GM19099 (cell line): ENCODE results near the gene REC114.

Experiments
- POLR2A ChIP-seq: IDR thresholded peaks from 3 replicates; pipeline ENCODE4 v1.6.1; 2011; ENCODE audit warnings: low read depth; ENCODE audit not compliant: insufficient read length; ENCODE audit errors: extremely low read depth

The REC114 gene

DNA sequence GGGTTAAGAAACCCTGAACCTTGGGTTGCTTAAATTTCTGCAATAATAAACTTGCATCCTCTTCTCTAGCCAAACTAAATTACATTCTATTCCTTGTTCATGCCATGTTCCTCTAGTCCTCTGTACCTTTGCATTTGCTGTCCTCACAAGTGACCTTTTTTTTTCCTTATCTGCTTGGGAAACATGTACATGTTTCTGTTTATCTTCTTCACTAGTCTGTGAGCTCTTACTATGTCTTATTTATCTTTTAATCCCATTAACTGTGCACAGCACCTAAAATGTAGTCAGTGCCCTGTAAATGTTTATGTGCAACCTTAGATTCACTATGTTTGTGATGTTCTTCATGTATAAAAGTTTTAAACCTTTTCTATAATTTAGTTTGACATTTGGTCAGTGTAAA is 61.9 kb downstream of the REC114 start:
- no peak for TF ChIP-seq POLR2A

DNA sequence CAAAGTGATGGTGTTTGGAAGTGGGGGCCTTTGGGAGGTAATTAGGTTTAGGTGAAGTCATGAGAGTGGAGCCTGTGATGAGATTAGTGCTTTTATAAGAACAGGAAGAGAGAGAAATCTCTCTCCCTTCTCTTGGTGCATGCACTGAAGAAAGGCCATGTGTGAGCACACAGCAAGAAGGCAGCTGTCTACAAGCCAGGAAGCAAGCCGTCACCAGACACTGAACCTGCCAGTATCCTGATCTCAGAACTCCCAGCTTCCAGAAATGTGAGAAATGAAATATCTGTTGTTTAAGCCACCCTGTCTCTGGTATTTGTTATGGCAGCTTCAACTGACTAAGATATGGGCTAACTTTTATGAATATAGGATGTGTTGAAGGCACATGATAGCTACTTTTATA is 72.6 kb downstream of the REC114 start:
- TF ChIP-seq POLR2A, result no peak

DNA sequence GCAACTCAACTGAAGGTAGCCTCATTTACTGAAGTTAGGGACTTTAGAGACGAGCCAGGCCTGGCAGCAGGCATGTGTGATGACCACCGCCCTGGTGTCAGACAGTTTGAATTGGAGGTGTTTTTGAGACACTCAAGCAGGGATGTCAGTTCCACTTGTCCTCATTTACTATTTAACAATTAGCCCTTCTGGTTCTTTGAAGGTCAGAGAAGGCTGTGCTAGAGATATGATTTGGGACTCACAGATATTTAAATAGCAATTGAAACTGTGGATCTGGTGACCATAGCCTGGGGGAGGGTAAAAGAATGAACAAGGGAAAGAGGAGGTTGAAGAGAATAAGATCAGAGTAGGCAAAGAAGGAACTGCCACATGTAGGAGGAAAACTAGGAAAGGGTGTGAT is 74.6 kb downstream of the REC114 start:
- no peak for TF ChIP-seq POLR2A

DNA sequence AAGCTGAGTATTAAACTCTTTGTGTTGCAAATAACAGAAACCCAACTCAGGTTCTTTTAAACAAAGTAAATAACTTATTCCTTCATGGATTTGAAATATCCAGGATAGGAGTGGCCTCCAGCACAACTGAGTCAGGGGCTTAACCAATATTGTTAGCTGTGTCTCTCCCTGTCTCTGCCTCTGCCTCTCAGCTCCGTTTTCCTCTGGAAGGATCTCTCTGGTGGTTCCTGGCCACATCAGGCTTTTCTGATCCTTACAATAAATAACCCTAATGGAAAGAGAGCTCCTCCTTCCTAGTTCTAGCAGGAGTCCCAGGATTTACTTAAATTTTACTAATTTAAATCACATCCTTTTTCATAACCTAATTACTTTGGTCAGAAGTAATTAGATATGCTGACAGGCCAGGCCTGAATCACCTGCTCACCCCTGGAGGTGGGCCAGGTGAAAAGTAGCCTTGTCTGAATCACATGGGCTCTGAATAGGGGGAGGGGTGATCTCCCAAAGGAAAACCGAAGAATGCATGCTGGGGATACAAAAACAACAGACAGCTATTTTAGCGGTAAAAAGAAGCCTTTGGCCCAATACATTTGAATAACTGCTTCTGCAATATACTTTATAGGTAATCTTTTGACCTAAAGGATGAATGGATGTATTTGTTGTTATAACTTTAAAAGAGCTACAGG is 75.4 kb downstream of the REC114 start:
- TF ChIP-seq POLR2A, result no peak

DNA sequence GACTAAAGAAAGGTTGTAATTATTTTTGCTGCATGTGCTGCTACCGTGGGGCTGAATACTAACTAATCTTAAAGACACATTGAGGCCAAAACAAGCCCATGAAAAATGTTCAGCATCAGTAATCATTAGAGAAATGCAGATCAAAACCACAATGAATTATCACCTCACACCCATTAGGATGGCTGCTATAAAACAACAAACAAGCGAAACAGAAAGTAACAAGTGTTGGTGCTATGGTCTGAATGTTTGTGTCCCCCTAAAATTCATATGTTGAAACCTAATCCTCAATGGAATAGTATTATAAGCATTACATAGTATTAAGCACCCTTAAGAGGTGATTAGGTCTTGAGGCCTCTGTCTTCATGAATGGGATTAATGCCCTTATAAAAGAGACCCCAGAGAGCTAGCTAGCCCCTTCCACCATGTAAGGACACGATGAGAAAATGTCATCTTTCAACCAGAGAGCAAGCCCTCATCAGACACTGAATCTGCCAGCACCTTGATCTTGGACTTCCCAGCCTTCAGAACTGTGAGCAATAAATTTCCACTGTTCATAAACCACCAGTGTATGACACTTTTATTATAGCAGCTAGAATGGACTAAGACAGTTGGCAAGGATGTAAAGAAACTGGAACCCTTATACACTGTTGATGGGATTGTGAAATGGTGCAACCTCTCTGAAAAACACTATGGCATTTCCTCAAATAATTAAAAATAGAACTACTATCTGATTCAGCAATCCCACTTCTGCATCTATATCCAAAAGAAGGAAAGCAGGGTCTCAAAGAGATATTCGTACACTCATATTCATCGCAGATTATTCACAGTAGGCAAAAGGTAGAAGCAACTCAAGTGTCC is 76.1 kb downstream of the REC114 start:
- TF ChIP-seq POLR2A, result no peak

DNA sequence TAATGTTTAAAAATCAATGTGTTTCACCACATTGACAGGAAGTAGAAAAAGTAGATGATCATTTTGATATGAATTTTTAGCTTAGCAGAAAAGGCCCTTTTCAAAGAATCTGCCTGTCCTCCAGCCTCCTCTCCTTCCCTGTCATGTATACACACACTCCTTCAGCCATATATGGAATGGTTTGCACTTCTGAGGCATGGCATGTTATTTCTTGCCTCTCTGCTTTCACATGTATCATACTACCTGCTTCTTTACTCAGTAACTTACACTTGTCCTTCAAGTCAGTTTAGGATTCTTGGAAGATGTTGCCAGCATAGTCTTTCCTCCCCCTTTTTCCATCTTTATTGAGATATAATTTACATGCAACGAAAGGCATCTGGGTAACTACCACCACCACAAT is 79.0 kb downstream of the REC114 start:
- no peak for TF ChIP-seq POLR2A

DNA sequence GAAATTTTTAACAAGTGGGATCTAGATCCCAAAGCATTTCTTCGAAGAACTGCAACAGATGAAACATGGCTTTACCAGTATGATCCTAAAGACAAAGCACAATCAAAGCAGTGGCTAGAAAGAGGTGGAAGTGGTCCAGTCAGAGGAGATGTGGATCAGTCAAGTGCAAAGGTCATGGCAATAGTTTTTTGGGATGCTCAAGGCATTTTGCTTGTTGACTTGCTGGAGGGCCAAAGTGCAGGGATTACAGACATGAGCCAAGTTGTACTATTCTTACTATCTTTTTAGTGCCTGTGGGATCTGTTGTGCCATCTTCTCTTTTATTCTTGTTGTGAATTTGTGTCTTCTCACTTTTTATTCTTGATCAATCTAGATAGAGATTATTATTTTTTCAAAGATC is 82.0 kb downstream of the REC114 start:
- TF ChIP-seq POLR2A, result no peak

DNA sequence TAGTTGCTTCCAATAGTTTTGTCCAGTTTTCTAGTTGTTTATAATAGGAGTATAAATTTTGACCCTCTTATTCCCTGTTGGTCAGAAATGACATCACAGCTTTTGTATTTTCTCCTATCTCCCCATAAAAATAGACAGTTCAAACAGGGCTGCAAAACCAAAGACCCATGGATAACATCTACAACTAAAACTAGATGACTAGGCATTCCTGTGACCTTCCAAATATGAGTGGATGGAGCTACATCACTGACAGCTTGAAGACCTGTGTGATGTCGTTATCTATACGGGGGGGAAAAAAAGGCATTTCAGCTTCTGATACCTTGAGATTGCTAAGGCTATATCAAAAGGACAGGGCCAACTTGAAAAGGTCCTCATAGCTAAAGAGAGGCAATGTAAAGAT is 84.6 kb downstream of the REC114 start:
- TF ChIP-seq POLR2A, result no peak

DNA sequence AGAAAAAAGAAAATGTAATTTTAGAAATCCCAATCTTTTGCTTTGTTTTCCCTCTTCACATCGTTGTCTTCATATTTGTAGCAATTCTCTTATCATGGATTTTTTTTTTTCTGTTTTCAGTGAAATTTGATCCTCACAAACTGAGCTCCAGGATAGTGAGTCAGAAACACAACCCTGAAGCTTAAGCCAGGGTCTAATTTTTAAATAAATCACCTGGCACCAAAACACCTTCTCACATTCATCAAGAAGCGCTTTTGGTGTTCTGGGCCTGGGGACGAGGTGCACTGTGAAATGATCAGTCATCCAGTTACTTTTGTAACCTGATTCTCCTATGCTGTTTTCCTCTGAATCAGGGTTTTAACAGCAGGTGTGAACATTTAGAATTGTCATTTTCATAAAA is 87.7 kb downstream of the REC114 start:
- no peak for TF ChIP-seq POLR2A

DNA sequence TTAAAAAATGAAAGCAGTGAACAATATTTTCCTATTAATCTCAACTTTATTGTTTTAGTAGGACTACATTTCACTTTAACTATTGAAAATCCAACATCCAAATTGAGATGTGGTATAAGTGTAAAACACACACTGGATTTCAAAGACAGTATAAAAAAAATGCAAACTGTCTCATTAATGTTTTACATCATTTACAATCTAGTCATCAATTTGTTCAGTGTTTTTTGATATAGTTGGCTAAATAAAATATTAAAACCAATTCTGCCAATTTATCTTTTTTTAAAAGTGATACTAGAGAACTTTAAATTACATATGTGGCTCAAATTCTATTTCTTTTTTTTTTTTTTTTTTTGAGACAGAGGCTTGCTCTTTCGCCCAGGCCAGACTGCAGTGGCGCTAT is 95.2 kb downstream of the REC114 start:
- TF ChIP-seq POLR2A, result no peak

DNA sequence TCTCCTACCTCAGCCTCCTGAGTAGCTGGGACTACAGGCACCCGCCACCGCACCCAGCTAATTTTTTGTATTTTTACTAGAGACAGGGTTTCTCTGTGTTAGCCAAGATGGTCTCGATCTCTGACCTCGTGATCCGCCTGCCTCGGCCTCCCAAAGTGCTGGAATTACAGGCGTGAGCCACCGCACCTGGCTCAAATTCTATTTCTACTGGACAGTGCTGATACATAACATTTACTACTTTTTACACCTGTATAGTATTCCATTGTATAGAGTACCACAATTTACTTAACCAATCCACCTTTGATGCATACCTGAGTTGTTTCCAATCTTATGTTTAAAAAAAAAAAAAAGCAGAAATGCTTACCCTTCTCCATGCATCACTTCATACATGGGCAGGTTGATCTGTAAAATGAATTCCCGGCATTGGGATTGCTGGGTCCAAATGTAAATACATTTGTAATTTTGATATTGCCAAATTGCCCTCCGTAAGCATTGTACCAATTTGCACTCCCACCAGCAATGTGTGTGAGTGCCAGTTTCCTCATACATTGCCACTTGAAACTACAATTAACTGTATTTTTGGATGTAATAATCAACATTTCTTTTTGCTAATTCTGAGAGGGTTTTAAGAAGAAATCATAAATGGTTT is 95.7 kb downstream of the REC114 start:
- TF ChIP-seq POLR2A, result no peak

DNA sequence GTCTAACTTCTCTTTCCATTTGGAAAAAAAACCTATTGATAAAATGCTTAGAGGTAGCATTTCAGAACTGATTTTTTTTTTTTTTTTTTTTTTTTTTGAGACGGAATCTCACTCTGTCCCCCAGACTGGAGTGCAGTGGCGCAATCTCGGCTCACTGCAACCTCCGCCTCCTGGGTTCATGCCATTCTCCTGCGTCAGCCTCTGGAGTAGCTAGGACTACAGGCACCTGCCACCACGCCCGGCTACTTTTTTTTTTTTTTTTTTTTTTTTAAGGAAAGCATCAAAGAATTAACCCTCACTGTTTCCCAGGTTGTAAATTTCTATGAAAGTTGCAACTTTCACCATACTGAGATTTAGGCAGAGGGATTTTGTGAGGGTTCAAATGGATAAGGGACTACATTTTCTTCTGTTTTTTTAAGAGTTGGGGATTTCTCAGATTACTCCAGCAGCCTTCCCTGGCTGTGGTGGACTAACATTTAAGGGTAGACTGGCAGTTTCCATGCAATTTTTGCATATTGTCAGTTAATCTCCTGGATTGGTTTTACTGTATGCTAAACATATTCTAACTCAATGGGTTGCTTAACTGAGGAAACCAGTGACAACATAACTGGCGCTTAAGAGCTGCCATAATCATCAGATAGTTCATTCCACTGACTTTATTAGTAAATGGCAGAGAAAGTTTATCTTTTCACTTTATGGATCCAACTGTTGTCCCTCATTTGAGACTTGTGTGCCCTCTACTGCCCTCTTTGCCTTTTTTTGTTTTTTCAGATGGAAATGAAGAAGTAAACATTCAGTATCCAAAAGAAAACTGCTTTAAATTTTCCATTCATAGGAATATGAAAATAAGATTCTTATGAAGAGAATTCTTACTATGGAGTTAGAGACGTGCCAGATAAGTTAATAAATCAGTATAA is 96.5 kb downstream of the REC114 start:
- TF ChIP-seq POLR2A, result no peak

DNA sequence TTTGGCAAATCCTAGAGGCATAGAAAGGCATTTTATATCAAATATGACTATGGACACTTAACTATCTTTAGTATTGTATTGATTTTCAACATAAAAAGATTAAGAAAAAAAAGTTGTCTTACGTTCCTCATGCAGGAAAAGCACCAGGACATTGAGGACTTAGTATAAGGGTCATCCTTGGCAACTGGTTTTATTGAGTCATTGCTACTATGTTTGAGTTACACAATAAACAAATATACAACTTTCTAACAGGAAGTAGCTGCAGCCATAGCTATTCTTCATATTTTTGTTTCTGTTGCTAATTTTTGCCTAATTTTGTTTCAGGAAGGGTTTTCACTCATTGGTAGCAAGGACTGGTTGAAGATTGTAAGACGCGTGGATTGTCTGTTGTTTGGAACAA is 97.2 kb downstream of the REC114 start:
- TF ChIP-seq POLR2A, result no peak

DNA sequence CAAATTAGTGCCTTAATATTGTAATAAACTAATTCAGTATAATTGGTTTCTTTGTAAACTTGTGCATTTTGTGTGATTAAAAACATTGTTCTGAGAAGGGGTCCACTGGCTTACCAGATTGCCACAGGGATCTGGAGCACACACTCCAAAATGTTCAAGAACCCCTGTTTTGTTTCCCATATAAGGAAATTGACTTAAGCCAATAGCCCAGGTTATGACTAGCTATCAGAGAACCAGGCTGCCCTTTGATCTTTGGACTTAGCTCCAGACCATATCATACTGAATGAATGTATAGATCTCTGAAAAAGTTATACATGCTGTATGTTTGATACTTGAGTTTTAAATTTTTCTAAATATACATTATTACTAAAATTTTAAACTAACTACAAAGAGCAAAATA is 98.5 kb downstream of the REC114 start:
- TF ChIP-seq POLR2A, result no peak

DNA sequence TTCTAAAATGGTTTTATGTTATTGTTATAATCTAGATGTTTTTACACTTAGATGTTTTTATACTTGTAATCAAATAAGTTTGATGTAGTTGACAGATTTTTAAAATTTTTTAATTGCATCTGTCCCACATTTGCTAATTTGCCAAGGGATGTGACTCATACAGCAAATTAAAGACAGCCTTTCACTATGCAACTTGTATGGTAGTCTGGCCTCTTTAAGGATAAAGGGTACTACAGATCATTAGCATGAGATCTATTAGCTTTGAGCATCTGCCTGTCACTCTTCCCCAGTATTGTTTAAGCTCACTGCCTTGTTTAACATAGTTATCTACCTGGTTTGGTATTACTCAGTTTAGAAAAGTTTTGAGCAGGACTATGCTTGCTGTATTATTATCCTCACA is 107.2 kb downstream of the REC114 start:
- TF ChIP-seq POLR2A, result no peak
